Right renal cortex interstitium (tissue), 3 donors: ENCODE measurements around the gene ECM2. TPM values are rescaled to one million over a fixed set of nuclear protein-coding genes. Genes with fewer than 3 reads are reported as not detected.

ENCODE experiments used
- DNase-seq, 3 donors: peaks; one replicate each; pipeline ENCODE4 v3.0.0-alpha.2; 2013; ENCODE audit warnings: low read depth in 3 of 3, low spot score in 2 of 3
- polyA plus RNA-seq, 3 donors: library from polyadenylated mRNA; unstranded; fragments of 120-200 nt; gene quantifications; one replicate each; pipeline ENCODE4 v1.2.1, GENCODE V29; 2013; ENCODE audit not compliant: insufficient read length in 3 of 3

ECM2 gene
- polyA plus RNA-seq, 3 donors: 14.8 to 21.1 (median 16.1) TPM

DNA sequence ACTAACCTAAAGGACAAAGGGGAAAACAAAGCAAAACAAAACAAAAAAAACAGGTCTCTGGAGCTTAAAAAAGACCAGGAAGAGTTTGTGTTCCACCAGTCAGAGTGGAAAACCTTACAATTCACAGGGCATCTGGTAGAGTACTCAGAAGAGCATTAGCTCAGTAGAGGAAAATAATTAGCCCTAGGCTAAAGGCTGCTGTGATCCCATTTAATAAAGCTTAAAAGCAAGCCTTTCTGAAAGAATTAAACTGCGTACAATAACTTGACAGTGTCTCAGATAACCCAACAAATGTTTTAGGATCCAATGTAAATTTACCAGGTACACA lies 7.3 kb downstream of the ECM2 start:
- no peak for DNase-seq

DNA sequence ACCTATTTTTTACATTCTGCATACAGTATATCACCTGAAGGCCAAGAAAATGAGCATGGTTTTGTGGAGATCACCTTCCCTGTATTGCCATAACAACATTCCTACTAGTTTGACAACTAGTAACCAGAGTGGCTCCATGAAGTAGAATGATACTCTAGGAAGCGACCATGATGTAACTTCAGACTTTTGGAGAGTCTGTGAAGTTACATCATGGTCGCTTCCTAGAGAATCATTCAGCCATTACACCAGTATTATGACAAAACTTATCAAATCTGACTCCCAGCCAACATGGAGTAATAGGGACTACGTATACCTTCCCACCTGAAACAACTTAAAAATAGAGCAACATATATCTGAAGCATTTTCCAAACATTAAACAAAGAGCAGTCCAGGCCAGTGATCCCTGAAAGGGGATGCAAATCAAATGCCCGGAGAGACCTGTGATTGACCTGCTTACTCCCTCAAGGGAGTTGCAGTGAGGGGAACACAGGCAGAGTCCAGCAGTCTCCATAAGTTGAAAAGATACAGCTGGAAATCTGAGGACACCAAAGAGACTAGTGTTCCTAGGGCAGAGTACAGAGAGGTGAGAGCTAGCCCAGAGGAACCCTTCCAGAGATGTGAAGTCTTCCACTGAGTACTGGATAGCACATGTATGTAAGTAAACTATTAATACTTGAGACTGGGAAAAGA lies 7.8 kb downstream of the ECM2 start:
- DNase-seq: peak in 1 of 3 donors; percentile 50

DNA sequence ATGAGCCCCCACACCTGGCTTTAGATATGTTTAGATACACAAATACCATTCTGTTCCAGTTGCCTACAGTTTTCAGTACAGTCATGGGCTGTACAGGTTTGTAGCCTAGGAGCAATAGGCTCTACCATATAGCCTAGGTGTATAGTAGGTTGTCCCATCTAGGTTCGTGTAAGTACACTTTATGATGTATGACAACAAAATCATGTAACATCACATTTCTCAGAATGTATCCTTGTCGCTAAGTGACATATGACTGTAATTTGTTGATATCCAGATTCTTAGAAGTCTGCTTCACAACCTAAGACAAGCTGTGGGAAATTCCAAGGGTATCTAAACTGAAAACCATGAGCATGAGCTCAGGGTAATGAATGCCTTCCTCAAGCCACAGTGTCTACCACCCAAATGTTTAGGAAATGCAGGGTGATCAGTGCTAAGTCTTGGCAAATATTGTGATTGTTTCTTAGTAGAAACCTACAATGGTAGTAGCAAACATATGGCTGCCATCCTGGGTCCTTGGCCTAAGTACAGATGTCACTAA lies 8.4 kb downstream of the ECM2 start:
- DNase-seq: no peak

DNA sequence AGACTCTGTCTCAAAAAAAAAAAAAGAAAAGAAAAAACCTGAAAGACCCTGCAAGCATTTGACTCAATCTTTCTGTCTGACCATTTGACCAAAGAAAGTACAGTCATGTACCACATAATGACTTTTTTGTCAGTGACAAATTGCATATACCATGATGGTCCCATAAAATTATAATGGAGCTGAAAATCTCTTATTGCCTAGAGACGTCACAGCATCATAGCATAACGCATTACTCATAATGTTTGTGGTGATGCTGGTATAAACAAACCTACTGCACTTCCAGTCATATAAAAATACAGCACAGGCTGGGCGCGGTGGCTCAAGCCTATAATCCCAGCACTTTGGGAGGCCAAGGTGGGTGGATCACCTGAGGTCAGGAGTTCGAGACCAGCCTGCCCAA lies 10.5 kb downstream of the ECM2 start:
- DNase-seq: no peak

DNA sequence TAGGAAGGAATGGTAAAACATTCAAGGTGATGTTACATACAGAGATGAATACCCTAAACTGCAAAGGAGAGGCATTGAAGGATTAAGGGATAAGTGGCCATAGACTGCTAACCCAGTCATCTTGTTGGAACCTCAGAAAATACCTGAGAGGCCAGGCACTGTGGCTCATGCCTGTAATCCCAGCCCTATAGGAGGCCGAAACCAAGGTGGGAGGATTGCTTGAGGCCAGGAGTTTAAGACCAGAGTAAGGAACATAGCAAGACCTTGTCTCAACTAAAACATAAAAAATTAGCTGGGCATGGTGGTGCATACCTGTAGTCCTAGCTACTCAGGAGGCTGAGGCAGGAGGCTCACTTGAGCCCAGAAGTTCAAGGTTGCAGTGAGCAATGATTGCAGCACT lies 10.9 kb downstream of the ECM2 start:
- no peak for DNase-seq

DNA sequence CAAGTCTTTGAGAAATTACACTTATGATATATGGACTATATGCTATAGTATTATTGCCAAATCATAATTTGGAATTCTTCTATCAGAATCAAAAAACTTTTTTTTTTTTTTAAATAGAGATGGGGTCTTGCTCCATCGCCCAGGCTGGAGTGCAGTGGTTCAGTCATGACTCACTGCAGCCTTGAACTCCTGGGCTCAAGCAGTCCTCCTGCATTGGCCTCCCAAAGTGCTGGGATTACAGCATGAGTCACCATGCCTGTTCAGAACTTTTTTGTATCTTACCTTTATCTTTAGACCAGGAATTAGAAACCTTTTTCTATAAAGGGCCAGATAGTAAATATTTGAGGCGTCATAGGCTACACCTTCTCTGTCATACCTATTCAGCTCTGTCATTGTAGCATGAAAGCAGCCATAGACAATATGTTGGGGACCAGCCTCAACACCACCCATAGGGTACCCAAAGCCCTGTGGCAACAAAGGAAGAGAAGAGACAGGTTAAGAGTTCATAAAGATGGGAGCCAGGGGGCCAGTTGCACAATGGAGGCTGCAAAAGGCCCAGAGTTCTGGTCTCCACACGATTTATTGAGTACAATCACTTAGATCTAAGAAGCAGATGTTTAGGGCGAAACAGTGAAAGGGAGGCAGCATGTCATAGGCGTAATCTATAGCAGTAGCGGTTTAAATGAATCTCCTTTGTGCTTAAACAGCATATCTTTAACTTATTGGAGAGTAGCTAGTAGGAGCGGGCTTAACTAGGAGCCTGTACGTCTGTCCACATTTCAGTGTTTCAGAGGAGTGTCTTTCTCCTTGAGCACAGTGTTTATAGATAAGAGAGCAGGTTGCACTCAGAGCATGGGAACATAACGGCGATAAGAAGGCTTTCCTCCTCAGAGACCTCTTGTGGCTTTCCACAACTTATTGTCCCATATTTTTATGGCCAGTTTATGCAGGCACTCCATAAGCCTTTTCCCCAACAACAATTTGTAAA lies 12.5 kb downstream of the ECM2 start:
- DNase-seq: no peak

DNA sequence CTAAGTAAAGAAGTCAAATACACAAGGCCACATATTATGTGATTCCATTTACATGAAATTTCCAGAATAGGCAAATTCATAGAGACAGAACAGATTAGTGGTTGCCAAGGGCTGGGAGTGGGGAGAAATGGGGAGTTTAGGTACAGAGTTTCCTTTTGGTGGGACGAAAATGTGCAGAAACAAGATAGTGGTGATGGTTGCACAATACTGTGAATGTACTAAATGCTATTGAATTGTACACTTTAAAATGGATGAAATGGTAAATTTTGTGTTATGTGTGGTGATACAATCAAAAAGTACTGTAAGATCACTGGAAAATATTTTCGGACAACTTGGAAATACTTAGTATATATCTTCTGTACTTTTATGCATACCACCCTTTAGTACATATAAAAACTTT lies 15.0 kb downstream of the ECM2 start:
- DNase-seq: no peak

DNA sequence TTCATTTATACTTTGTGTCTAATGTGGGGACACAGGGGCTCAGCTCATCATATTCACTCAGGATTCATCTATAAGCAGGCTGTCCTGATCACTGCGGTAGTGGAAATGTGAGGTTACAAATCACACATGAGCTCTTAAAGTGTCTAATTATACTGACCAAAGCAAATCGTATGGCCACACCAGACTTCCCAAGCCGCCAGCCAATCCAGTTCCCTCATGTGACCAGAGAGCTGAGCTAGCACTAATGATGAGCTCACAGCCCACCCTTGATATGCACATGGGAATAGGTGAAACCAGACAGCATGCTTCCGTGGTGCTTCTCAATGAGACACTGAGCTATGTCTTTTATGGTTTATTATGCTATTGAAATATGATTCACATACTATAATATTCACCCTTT lies 17.6 kb downstream of the ECM2 start:
- DNase-seq: no peak

DNA sequence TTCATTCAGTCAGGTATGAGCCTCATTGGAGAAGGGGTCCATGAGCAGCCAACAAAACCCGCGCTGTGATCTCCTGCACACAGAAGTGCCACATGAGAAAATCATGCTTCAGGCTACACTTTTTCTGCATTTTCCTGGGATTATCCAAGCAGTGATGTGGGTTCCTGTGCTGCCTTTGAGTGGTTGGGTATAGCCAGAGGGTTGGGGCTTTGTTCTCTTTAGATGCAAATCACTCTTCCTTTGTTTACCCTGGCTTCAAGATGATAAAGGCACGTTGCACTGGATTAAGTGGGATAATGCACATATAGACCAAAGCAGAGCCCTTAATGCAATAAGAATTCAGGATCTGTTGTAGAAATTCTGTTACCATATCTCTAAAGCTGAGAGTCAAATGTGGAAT lies 18.7 kb downstream of the ECM2 start:
- DNase-seq: no peak

DNA sequence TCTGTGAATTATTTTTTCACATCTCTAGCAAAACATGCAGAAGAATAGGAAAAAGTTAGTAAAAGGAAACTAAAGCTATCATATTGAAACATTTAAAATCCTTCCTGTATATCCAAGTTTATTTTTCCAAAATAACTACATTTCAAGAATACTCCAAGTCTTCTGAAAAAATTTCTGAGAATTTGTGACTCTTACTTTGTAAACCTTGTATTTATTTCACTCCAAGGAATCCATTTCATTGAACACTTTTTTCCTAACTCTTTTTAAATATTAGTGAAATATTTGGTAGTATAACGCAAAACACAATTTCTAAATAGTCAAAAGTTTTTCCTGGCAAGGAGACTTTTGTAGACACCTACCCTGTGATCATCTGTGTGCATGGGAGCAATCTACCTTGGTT lies 19.3 kb downstream of the ECM2 start:
- no peak for DNase-seq

DNA sequence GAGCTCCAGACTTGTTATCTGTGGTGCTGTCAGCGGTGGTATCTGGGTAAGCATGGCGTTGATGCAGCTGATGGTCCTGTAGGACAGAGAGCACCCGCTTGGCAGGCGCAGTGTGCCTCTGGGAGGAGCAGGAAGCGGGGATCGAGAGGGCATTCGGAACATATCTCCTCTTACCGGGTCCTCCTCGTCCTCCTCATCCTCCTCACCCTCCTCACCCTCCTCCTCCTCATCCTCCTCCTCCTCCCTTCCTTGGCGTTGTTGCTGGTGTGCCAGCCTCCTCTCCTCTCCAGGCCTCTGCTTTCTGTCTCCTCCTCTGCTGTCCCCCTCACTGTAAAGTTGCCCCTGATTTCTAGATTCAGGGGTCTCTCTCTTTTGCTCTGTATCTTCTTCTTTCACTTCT lies 21.2 kb downstream of the ECM2 start:
- no peak for DNase-seq

DNA sequence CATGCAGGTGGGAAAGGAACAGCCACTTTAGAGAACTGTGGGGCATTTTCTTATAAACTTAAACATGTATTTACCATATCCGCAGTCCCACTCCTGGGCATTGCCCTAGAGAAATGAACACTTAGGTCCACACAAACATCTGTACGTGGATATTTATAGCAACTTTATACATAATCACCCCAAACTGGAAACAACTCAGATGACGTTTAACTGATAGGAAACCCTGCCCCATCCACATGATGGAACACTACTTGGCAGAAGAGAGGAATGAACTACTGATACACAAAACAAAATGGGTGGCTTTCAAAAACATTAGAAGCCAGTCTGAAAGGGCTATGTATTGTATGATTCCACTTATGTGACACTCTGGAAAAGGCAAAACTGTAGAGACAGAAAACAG lies 22.4 kb downstream of the ECM2 start:
- DNase-seq: no peak

DNA sequence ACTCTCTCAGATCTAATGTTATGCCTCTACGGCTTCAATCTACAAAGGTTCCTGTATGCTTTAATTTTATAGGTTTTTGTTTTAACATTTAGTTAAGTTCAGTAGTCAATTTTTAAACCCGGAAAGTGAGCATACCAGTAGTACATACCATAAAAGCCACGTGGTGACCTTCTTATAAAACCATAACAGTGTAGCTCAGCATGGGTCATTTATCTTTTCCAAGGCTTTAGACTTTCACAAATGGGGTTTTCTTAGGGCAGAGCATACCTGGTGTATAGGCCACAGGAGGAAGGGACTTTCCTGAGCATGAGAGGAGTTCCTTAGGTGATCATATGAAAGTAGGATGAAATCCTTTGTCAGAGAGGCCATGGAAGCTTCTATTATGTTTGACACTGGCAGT lies 23.2 kb downstream of the ECM2 start:
- no peak for DNase-seq

DNA sequence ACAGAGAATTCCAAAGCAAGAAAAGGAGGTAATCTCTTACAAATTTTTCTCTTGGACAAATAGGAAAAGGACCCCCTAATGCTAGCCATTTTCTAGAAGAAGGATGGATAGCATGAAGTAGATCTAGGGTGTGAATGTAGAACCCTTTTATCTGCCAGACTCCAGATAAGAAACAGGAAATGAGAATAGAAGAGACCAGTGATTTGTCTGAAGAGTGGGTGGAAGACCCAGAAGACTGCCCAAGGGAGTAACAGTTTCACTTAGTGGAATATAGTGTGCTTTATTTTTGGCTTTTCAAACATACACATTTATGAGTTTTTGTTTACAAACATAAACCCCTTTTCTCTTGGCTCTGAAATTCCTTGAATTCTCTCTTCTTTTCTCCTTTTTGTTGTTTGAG lies 25.0 kb downstream of the ECM2 start:
- DNase-seq: no peak

DNA sequence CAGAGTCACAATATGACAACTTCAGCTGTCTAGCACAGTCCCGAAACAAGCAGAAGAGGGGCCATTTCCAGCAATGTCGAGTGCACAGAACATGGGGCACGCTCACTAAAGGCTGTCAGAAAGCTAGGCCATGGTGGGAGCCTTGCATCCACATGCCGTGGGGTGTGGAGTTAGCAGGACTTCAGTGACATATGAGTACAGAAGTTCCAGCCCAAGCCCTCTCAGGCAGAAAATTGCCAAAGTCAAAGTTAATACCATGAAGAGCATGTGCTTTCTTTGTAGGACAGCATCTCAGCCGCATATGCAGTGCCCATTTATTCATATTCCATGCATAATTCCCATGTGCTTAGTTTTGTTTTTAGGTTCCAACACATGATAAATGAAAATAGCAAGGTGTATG lies 26.7 kb downstream of the ECM2 start:
- DNase-seq: no peak

DNA sequence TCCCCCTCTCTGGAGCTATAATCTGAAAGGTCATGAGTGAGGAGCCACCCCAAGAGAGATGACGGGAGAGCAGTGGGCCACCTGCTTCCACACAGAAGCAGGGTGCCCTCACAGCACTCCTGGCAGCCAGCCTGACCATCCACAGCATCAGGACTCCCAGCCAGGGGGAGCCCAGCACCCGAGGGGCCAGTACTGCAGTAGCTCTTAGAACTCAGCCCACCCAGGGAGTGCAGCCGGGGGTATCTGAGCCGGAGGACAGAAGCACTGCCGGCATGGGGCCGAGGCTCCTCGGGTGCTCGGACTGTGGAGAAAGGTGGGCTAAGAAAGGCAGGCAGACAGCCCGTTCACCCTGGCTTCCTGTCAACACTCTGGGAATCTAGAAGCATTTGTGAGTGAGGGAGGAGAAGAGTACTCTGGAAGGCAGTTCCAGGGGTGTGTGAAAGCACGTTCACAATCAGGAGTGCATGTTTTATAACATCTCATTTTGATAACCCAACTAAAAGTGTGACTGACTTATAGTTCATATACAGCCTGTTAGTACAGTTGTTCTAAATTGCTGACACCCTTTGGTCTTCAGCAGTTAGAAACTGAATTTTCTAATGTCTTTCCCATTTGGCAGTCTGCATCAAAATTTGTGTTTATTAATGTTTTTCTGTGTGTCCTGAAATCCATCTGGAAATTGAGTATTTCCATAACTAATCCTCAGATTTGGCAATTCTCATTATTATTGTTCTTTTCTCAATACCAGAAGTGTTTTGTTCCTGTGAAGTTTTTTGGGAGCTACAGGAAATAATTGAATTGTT lies 27.6 kb downstream of the ECM2 start:
- DNase-seq: no peak

DNA sequence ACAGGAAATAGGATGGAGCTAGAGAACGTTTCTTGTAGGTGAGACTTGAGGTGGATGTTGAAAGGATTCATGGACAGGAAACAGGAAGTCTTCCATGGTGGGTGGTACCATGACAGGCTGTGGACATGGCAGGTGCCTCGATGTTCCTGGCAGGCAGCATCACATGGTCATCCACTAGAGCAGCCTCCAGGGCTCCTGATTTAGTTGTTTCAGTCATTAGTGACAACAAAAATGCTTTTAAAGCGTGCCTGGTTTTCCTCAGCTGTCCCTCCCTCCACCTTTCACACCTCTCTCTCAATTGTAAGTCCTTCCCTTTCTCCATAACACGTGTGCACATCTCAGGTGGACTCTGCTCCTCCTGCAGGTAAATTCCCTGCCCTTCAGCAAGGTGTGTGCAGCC lies 28.3 kb downstream of the ECM2 start:
- no peak for DNase-seq

DNA sequence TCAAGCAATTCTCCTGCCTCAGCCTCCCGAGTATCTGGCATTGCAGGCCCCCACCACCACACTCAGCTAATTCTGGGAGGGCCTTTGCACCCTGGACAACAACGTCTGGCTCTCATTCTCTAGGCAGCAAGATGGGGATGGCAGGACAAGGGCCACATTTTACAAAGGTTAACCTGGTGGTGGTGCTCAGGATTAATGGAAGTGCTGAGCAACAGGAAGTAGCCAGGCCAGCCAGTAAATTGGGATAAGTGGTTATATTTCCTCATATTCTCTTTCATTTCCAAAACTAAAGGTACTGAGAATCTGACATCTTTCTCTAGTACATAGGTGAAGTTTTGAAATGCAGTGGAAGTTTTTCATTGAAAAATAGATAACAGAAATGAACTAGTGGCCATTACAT lies 28.8 kb downstream of the ECM2 start:
- DNase-seq: no peak

DNA sequence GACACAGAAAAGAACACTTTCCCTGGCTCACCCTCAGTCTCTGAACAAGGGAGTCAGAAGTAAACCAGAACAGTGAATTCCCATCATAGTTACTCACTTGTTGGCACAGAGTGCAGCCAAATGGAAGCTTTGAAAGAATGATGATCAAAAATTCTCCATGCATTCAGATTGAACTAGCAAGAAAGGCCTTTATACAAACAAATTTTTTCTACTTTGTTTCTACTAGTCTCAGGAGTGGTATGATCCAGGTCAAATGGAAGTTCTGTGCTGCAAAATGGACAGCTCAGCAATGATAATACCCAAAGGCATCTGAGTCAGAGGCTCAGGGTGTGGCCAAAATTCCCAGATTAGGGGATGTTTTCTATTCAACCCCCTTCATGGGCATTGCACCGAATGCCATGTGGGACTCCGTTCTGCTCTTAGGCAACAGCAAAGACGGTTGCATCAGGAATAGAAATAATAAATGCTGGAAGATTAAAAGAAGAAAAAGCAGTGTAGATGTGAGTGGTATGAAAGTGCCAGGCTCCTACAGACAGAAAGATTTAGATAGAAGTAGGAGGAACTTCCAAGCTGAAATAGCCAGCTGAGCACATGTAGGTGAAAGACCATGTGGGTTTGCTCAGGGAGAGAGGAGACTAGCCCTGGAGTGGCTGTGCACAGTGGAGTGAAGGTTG lies 29.5 kb downstream of the ECM2 start:
- no peak for DNase-seq

DNA sequence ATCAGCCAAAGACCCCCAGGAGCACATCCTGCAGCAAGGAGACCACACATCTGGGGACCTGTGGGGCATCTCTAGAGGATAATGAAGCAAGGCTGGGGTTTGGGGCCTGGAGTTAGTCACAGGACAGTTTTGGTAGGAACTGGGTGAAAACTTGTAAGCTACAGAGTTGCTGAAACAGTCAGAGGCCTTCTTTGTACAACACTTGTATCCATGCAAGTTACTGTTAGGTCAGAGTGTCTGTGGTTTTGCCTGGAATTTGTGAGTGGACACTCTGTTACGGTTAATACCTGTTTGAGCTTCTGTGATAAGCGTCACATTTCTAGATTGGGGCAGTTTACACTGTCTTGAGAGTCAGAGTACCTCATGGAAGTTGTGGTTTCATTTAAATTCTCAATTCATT lies 30.9 kb downstream of the ECM2 start:
- DNase-seq: no peak

DNA sequence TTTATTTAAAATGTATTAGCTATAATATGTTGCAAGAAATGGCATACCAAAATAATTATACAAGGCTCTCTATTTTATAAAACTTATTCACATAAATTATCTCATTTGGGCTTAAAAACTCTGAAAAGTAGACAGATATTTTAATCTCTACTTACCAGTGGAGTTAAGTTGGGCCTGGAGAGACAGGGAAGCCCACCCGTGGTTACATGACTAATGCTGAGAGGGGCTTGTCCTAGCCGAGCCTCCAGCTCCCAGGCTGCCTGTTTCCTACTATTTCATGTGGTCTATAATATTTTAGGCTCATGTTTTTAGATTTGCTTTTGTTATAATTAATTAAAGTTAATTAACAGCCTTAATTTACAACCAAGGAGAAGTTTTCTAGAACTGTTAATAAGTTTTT lies 32.6 kb downstream of the ECM2 start:
- DNase-seq: no peak
